Measurements from ENCODE around the gene ASGR1.

DNA sequence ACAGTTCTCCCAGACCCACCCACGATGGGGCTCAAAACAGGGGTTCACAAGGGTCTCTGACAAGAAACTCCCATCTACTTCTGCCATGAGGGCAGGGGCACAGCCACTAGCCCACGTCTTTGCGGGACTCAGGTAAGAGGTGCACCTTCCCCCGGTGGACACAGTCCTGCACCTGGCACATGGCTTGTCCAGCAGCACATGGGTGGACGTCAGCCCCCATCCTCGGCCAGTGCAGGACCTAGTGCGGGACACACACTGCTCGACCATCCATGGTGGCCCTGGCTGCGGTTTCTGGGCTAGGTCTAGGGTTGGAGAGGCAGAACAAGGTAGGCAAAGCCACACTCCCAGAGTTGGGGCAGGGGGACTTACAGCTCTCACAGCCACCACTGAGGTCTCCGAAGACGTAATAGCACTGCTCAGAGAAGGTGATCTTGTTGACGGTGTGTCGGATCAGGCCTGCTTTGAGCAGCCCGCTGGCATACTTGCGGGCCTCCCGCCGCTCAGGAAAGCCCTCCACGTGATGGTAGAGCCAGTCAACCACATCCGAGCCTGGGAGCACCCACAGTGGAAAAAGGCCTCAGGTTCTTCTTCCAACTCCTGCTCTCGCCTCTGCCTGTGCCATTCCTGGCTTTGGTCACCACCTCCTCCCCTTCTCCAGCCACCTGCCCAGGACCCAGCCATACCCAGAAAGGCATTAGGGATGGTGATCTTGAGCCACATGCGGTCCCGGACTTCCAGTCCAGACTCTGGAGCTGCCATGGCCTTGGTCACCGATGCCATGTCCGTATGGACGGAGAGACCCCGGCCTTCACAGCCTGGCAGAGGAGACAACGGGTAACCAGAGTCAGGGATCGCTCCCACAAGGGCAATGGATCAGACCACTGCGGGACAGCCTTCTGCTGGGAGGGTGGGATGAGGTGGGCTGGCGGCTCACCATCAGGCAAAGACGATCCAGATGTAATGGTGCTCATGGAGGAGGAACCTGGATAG lies 47.8 kb upstream of the ASGR1 start:
- TF ChIP-seq, protein P1, sequence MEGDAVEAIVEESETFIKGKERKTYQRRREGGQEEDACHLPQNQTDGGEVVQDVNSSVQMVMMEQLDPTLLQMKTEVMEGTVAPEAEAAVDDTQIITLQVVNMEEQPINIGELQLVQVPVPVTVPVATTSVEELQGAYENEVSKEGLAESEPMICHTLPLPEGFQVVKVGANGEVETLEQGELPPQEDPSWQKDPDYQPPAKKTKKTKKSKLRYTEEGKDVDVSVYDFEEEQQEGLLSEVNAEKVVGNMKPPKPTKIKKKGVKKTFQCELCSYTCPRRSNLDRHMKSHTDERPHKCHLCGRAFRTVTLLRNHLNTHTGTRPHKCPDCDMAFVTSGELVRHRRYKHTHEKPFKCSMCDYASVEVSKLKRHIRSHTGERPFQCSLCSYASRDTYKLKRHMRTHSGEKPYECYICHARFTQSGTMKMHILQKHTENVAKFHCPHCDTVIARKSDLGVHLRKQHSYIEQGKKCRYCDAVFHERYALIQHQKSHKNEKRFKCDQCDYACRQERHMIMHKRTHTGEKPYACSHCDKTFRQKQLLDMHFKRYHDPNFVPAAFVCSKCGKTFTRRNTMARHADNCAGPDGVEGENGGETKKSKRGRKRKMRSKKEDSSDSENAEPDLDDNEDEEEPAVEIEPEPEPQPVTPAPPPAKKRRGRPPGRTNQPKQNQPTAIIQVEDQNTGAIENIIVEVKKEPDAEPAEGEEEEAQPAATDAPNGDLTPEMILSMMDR (IDR thresholded peaks at IDR 0.05): no peak
- TF ChIP-seq POLR2A (IDR thresholded peaks at IDR 0.05) (no peak), POLR2AphosphoS5 (IDR thresholded peaks at IDR 0.05) (no peak)
